BE2C (cell line): ENCODE data around the gene SIGLEC1.

Experiments
- DNase-seq: peaks from one replicate; pipeline ENCODE4 v3.0.0-alpha.2; 2020
- H3K27me3 ChIP-seq: fragments of 250-450 bp; sonication (Bioruptor Pico); 2 replicates; pipeline ENCODE4 v1.5.1; 2020; ENCODE audit warnings: mild to moderate bottlenecking
- H3K36me3 ChIP-seq: fragments of 250-450 bp; sonication (Bioruptor Pico); 2 replicates; pipeline ENCODE4 v1.5.1; 2020; ENCODE audit warnings: mild to moderate bottlenecking
- H3K4me1 ChIP-seq: fragments of 250-450 bp; sonication (Bioruptor Pico); 2 replicates; pipeline ENCODE4 v1.5.1; 2020
- H3K4me3 ChIP-seq: 2 replicates; pipeline ENCODE4 v1.5.1; 2011; ENCODE audit warnings: low read depth, low read length
- H3K9me3 ChIP-seq: fragments of 250-450 bp; sonication (Bioruptor Pico); 2 replicates; pipeline ENCODE4 v1.5.1; 2020
- CTCF ChIP-seq: IDR thresholded peaks from 2 replicates; pipeline ENCODE4 v1.5.1; 2012; ENCODE audit warnings: mild to moderate bottlenecking, low read depth, low read length

Gene SIGLEC1

DNA sequence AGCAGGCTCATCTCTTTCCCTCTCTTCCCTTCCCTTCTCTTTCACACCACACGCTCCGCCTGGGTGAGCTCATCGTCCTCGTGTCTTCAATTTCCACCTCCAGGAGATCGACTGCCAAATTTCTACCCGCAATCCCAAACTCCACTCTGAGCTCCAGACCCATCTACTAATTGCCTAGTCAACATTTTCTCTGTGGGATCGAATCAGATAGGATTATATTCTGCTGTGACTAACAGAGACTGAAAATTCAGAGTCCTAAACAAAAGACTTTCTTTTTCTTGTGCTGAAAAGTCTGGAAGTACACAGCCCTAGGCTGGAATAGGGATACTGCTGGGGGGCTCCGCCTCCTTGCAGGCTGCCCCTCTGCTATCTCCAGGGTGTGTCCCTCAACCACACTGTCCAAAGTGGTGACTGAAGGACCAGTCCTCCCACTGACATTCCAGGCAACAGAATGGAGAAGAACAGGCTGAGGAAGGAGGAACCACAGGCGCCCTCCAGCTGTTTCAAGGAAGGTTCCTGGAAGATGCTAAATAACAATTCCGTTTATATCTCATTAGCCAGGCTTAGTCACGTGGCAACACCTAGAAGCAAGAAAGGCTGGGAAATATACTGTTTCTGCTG, 15.1 kb upstream of the SIGLEC1 start:
- DNase-seq: no peak
- Histone ChIP-seq H3K4me3 (0 out of 2 replicates have a peak overlapping the region, but pooled peaks have one; percentile 6), H3K27me3 (no peaks in the 10 kb centered on the region), H3K4me1 (no peaks in the 10 kb centered on the region), H3K9me3 (no peaks in the 10 kb centered on the region), H3K36me3 (no peaks in the 10 kb centered on the region)
- no peak for TF ChIP-seq CTCF

- H3K36me3 ChIP-seq: no peaks in the 10 kb centered on the region
- H3K9me3 ChIP-seq: no peaks in the 10 kb centered on the region
- no peak overlapping the region for H3K4me3 ChIP-seq
- no peak for DNase-seq
- no peak for TF ChIP-seq CTCF
- no peaks in the 10 kb centered on the region for H3K4me1 ChIP-seq
- no peaks in the 10 kb centered on the region for H3K27me3 ChIP-seq
Observed at GRCh38 chr20:3724356-3724755, 12.0 kb upstream of the SIGLEC1 start.

DNA sequence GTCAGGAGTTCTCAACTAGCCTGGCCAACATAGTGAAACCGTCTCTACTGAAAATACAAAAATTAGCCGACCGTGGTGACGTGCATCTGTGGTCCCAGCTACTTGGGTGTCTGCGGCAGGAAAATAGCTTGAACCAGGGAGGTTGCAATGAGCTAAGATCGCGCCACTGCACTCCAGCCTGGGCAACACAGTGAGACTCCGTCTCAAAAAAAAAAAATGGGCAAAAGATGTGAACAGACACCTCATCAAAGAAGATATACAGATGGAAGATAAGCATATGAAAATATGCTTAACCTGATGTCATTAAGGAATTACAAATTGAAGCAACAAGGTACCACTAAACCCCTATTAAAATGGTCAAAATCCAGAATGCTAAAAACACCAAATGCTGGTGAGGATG, 10.9 kb upstream of the SIGLEC1 start:
- no peaks in the 10 kb centered on the region for H3K27me3 ChIP-seq
- no peaks in the 10 kb centered on the region for H3K4me1 ChIP-seq
- no peak overlapping the region for H3K4me3 ChIP-seq
- H3K36me3 ChIP-seq: no peaks in the 10 kb centered on the region
- no peak for DNase-seq
- no peak for TF ChIP-seq CTCF
- H3K9me3 ChIP-seq: no peaks in the 10 kb centered on the region

- TF ChIP-seq CTCF: no peak
- no peaks in the 10 kb centered on the region for H3K9me3 ChIP-seq
- no peak for DNase-seq
- no peaks in the 10 kb centered on the region for H3K27me3 ChIP-seq
- no peak overlapping the region for H3K4me3 ChIP-seq
- no peaks in the 10 kb centered on the region for H3K4me1 ChIP-seq
- H3K36me3 ChIP-seq: no peaks in the 10 kb centered on the region
Observed at GRCh38 chr20:3721912-3722311, 9.5 kb upstream of the SIGLEC1 start.

DNA sequence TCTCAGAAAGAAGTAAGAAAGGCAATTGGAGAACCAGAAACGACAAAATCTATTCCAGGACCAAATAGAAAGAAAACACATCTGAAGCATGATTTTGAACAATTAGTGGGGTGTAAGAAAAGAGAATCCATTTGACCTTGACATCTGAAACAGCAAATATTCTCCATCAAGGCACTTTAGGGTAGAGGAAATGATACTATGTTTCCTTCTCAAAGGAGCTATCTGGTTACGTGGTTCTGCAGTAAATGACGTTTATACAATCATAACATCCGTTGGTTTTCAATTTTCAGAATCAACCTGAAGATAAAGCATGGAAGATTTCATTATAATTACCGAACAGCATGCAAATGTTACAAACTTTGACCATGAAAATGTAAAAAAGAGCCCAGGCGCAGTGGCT, 8.2 kb upstream of the SIGLEC1 start:
- Histone ChIP-seq H3K4me1 (no peaks in the 10 kb centered on the region), H3K9me3 (no peaks in the 10 kb centered on the region), H3K27me3 (no peaks in the 10 kb centered on the region), H3K4me3 (no peak overlapping the region), H3K36me3 (no peaks in the 10 kb centered on the region)
- no peak for DNase-seq
- TF ChIP-seq CTCF: no peak

DNA sequence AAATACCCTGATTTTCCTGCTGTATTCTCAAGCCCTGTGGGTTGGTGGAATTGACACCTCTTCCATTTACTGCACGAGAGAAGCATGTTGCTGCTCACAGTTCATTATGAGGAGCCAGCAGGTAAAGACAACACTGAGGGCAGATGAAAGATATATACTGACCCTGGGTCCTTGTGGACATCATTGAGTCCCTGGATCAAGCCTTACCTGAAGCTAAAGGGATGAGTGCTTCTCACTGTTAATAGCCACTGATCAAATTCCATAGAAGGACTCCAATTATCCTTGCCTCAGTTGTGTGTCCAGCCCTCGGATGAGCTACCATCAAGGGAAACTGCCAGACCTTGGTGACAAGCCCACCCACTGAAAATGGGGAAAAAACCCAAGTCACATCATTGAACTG, 7.7 kb upstream of the SIGLEC1 start:
- H3K4me3 ChIP-seq: no peak overlapping the region
- no peak for TF ChIP-seq CTCF
- no peaks in the 10 kb centered on the region for H3K27me3 ChIP-seq
- no peaks in the 10 kb centered on the region for H3K9me3 ChIP-seq
- H3K4me1 ChIP-seq: no peaks in the 10 kb centered on the region
- no peaks in the 10 kb centered on the region for H3K36me3 ChIP-seq
- no peak for DNase-seq
